D721Med (cell line): ENCODE data around the gene SYNGR1.

Experiments used
- DNase-seq: peaks from one replicate; pipeline ENCODE4 v3.0.0; 2011; ENCODE audit warnings: low spot score; ENCODE audit not compliant: insufficient read length
- FAIRE-seq: peaks from 2 replicates; lab custom pipeline; 2011; peaks lifted over from hg19 to GRCh38; lab: Jason Lieb, UNC
- TF ChIP-seq, protein P1 (sequence below): IDR thresholded peaks from 2 replicates; pipeline ENCODE4 v1.5.1; 2012; ENCODE audit warnings: mild to moderate bottlenecking, control low read depth; ENCODE audit not compliant: insufficient read depth; ENCODE audit errors: missing control alignments

SYNGR1 gene

DNA sequence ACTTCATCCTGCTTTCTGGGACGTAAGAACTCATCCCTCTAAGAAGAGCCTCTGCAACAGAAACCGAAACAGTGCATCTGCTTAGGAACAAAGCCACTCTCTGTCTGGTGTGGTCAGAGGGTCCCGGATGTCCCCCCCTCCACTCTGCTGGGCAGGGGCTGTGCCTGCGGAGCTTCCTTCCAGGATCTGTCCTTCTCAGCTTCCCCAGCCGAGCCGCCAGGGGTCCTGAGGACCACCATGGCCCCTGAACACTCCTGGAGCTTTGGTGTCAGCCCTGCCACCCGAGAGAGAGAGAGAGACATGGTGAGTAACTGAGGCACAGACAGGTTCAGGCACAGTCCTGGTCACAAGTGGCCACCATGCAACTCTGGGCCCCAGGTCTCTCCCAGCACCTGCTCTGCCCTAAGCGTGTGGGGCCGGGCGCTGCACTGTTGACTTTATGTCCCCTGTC, 82.6 kb downstream of the SYNGR1 start:
- no peak for FAIRE-seq
- TF ChIP-seq, protein P1, sequence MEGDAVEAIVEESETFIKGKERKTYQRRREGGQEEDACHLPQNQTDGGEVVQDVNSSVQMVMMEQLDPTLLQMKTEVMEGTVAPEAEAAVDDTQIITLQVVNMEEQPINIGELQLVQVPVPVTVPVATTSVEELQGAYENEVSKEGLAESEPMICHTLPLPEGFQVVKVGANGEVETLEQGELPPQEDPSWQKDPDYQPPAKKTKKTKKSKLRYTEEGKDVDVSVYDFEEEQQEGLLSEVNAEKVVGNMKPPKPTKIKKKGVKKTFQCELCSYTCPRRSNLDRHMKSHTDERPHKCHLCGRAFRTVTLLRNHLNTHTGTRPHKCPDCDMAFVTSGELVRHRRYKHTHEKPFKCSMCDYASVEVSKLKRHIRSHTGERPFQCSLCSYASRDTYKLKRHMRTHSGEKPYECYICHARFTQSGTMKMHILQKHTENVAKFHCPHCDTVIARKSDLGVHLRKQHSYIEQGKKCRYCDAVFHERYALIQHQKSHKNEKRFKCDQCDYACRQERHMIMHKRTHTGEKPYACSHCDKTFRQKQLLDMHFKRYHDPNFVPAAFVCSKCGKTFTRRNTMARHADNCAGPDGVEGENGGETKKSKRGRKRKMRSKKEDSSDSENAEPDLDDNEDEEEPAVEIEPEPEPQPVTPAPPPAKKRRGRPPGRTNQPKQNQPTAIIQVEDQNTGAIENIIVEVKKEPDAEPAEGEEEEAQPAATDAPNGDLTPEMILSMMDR, result no peak

DNA sequence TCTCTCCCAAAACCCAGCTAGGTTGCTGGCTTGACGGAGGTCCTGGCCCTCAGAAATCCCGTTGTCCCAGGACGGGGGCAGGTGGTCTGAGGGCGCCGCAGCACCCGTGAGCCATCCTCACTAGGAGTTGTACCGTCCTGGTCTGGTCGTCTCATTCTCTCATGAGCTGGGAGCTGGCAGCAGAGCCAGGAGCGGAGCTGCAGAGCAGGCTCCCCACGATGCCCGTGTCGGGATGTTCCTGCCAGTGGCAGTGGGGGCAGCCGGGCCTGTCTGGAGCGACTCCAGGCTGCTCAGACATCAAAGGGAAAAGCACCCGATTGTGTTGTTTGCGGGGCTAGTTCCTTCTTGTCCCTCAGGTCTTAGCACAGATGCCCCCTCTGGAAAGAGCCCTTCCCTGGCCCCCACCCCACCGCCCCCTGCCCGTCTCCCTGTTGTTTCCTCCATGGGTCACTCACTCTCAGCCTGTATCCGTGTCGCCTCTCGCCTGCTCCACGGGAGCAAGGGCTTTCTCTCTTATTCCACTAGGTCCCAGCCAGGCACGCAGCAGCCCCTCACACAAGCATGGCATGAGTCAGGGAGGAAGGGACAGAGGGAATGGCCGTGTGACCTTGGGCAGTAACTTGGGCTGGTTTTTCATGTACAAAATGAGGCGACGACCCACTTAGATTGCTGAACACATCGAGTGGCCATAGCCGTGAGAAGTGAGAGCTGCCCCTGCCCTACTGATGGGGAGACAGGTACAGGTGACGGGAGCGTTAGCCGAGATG, 83.9 kb downstream of the SYNGR1 start:
- TF ChIP-seq, protein P1, result no peak
- DNase-seq, result no peak
- FAIRE-seq, result no peak

More for the DNA sequence above, 82.6 kb downstream of the SYNGR1 start:
- DNase-seq, result no peak

DNA sequence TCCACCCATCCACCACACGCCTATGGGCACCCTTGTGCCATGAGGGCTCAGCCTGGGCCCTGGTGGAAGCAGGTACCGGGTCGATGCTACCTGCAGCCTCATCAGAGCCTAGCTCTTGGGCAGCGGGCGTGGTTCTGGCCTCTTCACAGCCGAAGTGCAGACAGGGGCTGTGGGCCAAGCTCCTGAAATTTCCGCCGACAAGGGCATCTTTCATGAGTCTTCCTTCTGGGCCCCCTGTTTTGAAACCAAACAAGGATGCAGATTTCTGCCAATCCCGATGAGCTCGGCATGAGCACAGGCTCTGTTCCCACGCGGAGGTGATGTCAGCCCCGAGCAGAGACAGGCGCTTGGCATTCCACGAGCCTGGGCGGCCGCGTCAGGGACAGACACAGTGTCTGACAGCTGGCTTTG, 84.5 kb downstream of the SYNGR1 start:
- FAIRE-seq (no peak), DNase-seq (no peak)
- TF ChIP-seq, protein P1, result no peak

DNA sequence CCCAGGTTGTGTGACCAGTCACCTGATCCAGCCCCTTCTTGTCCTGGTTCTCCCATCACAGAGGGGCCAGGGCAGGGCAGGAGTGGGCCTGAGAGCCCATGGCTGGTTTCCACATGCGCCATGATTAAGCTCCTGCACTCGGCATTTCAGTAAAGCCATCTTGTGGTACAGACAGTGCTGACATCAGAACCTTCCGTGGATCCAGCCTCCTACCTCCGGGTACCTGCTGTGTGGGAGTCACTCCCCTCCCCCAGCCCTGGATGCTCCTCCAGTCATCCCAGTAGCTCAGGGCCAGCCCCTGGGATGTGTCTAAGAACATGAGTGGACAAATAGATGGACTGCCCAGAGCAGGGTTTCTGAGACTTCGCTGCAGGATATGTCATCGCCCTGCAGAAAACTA, 84.9 kb downstream of the SYNGR1 start:
- TF ChIP-seq, protein P1, result no peak
- DNase-seq (no peak), FAIRE-seq (no peak)
